Measurements from ENCODE around the gene LEMD3. TPM values are rescaled to one million over a fixed set of nuclear protein-coding genes. Genes with fewer than 3 reads are reported as not detected.

LEMD3 gene
- total and polyA plus RNA-seq, 8 donors: 5.5 to 21.2 (median 13.0) TPM

GRCh38 chr12:65195387-65196055, 26.1 kb downstream of the LEMD3 start:
- Histone ChIP-seq H3K27ac (no peak overlapping the region), H3K27me3 (no peaks in the 10 kb centered on the region), H3K36me3 (no peaks in the 10 kb centered on the region), H3K4me3 (no peak overlapping the region), H3K4me1 (peaks cover 0 to 16% (median 11%) of the 10 kb centered on the region in 3 donors), H3K9me3 (no peaks in the 10 kb centered on the region)
- intact Hi-C loops (cut with DNase I): no loop called here
- WGBS, 2 donors: 98 to 100% methylated on average over 2 of the region's 2 CpGs
- no peak for ATAC-seq
- DNase-seq: no peak
- FAIRE-seq: no peak
- no peak for TF ChIP-seq CTCF (IDR thresholded peaks at IDR 0.05)

- H3K27ac ChIP-seq: no peak overlapping the region
- no peak for ATAC-seq
- H3K27me3 ChIP-seq: no peaks in the 10 kb centered on the region
- H3K36me3 ChIP-seq: no peaks in the 10 kb centered on the region
- WGBS, 2 donors: 84 to 87% methylated on average over 2 of the region's 2 CpGs
- no peak for DNase-seq
- H3K9me3 ChIP-seq: no peaks in the 10 kb centered on the region
- intact Hi-C loops (cut with DNase I): no loop called here
- H3K4me1 ChIP-seq: peaks cover 0 to 16% (median 13%) of the 10 kb centered on the region in 3 donors
- FAIRE-seq: no peak
- H3K4me3 ChIP-seq: no peak overlapping the region
- no peak for TF ChIP-seq CTCF (IDR thresholded peaks at IDR 0.05)
These were observed 27.6 kb downstream of the LEMD3 start for GRCh38 chr12:65196762-65197567.

GRCh38 chr12:65199604-65200003, 30.2 kb downstream of the LEMD3 start:
- FAIRE-seq (no peak), DNase-seq (no peak), ATAC-seq (no peak)
- intact Hi-C loops (cut with DNase I): no loop called here
- no peak for TF ChIP-seq CTCF (IDR thresholded peaks at IDR 0.05)
- Histone ChIP-seq H3K36me3 (no peaks in the 10 kb centered on the region), H3K27me3 (no peaks in the 10 kb centered on the region), H3K4me3 (no peak overlapping the region), H3K9me3 (no peaks in the 10 kb centered on the region), H3K4me1 (peaks cover 0 to 12% (median 9%) of the 10 kb centered on the region in 3 donors), H3K27ac (no peak overlapping the region)
- 94 to 98% methylated on average over 2 of the region's 2 CpGs for WGBS, 2 donors

GRCh38 chr12:65200007-65200665, 30.8 kb downstream of the LEMD3 start:
- H3K9me3 ChIP-seq: no peaks in the 10 kb centered on the region

More at GRCh38 chr12:65200007-65200665, 30.8 kb downstream of the LEMD3 start:
- no peak for TF ChIP-seq CTCF (IDR thresholded peaks at IDR 0.05)
- H3K27ac ChIP-seq: no peak overlapping the region
- H3K36me3 ChIP-seq: no peaks in the 10 kb centered on the region
- no peak overlapping the region for H3K4me3 ChIP-seq
- 96 to 97% methylated on average over 6 of the region's 6 CpGs for WGBS, 2 donors
- H3K27me3 ChIP-seq: no peaks in the 10 kb centered on the region
- no peak for ATAC-seq
- no peak for FAIRE-seq
- intact Hi-C loops (cut with DNase I): no loop called here
- DNase-seq: no peak
- peaks cover 0 to 12% (median 9%) of the 10 kb centered on the region in 3 donors for H3K4me1 ChIP-seq
